ENCODE results near the gene C2CD4C. TPM values are rescaled to one million over a fixed set of nuclear protein-coding genes. Genes with fewer than 3 reads are reported as not detected.

The C2CD4C gene
- total and polyA plus RNA-seq, 10 of the 15 experiments (the other 5 are each of a cell fraction or from before 2014, with no cell fraction given), result not detected

- H3K27me3 ChIP-seq (replicated peaks in 1 of 2; ENCODE audit: control insufficient read depth in 2 of 2, insufficient read depth in 2 of 2, low read length in 1 of 2), result peaks cover 0 to 3% of the 10 kb centered on the region in 2 experiments; a peak in 1 of 4 replicates
- H3K36me3 ChIP-seq (ENCODE audit: control insufficient read depth in 2 of 2, insufficient read depth in 2 of 2, low read length in 1 of 2), result no peaks in the 10 kb centered on the region
- H3K27ac ChIP-seq (ENCODE audit: control insufficient read depth, insufficient read depth), result no peak overlapping the region
- no peaks in the 10 kb centered on the region for H3K9me3 ChIP-seq (replicated peaks; ENCODE audit: control insufficient read depth, insufficient read depth, low read length)
- no peak overlapping the region for H2AFZ ChIP-seq (ENCODE audit: control insufficient read depth, low read depth, low read length)
- intact Hi-C loops (cut with micrococcal nuclease; ENCODE audit: unreplicated experiment) (no loop called here), in situ Hi-C loops (cut with MboI) (no loop called here)
- WGBS (ENCODE audit: insufficient coverage, insufficient replicate concordance, low lambda C conversion rate, missing lambda C conversion rate), result 53% methylated on average over 21 of the region's 21 CpGs
- RAD21 ChIA-PET (ENCODE audit: unreplicated experiment), result no interaction called here
- no peak overlapping the region for H3K4me2 ChIP-seq (ENCODE audit: control insufficient read depth, insufficient read depth)
- CTCF ChIA-PET, result no interaction called here
- SMC1A ChIA-PET (ENCODE audit: uncharacterized antibody, unreplicated experiment), result no interaction called here
- TF ChIP-seq SP1 (IDR thresholded peaks at IDR 0.05; ENCODE audit: low read depth, low read length) (no peak), FOXK2 (IDR thresholded peaks at IDR 0.05) (no peak), YY1 (IDR thresholded peaks at IDR 0.05; ENCODE audit: low read depth, low read length) (no peak), TCF3 (IDR thresholded peaks at IDR 0.05; ENCODE audit: borderline replicate concordance, insufficient read depth, low read depth, low read length) (no peak), MXI1 (IDR thresholded peaks at IDR 0.05; ENCODE audit: low read depth, low read length) (no peak), POLR2A (IDR thresholded peaks at IDR 0.05; ENCODE audit: low read depth, low read length) (no peak), SMARCA5 (IDR thresholded peaks at IDR 0.05) (no peak), CREM (IDR thresholded peaks at IDR 0.05; ENCODE audit: low read depth) (no peak), CBX3 (IDR thresholded peaks at IDR 0.05; ENCODE audit: borderline replicate concordance, low read depth) (no peak), TCF7 (IDR thresholded peaks at IDR 0.05; ENCODE audit: borderline replicate concordance) (no peak), SREBF1 (IDR thresholded peaks at IDR 0.05; ENCODE audit: low read length) (no peak), ZNF622 (IDR thresholded peaks at IDR 0.05) (no peak), DPF2 (IDR thresholded peaks at IDR 0.05) (no peak), RAD51 (IDR thresholded peaks at IDR 0.05) (no peak)
- TF ChIP-seq, protein P1, sequence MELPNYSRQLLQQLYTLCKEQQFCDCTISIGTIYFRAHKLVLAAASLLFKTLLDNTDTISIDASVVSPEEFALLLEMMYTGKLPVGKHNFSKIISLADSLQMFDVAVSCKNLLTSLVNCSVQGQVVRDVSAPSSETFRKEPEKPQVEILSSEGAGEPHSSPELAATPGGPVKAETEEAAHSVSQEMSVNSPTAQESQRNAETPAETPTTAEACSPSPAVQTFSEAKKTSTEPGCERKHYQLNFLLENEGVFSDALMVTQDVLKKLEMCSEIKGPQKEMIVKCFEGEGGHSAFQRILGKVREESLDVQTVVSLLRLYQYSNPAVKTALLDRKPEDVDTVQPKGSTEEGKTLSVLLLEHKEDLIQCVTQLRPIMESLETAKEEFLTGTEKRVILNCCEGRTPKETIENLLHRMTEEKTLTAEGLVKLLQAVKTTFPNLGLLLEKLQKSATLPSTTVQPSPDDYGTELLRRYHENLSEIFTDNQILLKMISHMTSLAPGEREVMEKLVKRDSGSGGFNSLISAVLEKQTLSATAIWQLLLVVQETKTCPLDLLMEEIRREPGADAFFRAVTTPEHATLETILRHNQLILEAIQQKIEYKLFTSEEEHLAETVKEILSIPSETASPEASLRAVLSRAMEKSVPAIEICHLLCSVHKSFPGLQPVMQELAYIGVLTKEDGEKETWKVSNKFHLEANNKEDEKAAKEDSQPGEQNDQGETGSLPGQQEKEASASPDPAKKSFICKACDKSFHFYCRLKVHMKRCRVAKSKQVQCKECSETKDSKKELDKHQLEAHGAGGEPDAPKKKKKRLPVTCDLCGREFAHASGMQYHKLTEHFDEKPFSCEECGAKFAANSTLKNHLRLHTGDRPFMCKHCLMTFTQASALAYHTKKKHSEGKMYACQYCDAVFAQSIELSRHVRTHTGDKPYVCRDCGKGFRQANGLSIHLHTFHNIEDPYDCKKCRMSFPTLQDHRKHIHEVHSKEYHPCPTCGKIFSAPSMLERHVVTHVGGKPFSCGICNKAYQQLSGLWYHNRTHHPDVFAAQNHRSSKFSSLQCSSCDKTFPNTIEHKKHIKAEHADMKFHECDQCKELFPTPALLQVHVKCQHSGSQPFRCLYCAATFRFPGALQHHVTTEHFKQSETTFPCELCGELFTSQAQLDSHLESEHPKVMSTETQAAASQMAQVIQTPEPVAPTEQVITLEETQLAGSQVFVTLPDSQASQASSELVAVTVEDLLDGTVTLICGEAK (IDR thresholded peaks at IDR 0.05; ENCODE audit: borderline replicate concordance), result no peak
- TF ChIP-seq, protein P2, sequence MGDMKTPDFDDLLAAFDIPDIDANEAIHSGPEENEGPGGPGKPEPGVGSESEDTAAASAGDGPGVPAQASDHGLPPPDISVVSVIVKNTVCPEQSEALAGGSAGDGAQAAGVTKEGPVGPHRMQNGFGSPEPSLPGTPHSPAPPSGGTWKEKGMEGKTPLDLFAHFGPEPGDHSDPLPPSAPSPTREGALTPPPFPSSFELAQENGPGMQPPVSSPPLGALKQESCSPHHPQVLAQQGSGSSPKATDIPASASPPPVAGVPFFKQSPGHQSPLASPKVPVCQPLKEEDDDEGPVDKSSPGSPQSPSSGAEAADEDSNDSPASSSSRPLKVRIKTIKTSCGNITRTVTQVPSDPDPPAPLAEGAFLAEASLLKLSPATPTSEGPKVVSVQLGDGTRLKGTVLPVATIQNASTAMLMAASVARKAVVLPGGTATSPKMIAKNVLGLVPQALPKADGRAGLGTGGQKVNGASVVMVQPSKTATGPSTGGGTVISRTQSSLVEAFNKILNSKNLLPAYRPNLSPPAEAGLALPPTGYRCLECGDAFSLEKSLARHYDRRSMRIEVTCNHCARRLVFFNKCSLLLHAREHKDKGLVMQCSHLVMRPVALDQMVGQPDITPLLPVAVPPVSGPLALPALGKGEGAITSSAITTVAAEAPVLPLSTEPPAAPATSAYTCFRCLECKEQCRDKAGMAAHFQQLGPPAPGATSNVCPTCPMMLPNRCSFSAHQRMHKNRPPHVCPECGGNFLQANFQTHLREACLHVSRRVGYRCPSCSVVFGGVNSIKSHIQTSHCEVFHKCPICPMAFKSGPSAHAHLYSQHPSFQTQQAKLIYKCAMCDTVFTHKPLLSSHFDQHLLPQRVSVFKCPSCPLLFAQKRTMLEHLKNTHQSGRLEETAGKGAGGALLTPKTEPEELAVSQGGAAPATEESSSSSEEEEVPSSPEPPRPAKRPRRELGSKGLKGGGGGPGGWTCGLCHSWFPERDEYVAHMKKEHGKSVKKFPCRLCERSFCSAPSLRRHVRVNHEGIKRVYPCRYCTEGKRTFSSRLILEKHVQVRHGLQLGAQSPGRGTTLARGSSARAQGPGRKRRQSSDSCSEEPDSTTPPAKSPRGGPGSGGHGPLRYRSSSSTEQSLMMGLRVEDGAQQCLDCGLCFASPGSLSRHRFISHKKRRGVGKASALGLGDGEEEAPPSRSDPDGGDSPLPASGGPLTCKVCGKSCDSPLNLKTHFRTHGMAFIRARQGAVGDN (IDR thresholded peaks at IDR 0.05), result no peak
- TF ChIP-seq, protein P3, sequence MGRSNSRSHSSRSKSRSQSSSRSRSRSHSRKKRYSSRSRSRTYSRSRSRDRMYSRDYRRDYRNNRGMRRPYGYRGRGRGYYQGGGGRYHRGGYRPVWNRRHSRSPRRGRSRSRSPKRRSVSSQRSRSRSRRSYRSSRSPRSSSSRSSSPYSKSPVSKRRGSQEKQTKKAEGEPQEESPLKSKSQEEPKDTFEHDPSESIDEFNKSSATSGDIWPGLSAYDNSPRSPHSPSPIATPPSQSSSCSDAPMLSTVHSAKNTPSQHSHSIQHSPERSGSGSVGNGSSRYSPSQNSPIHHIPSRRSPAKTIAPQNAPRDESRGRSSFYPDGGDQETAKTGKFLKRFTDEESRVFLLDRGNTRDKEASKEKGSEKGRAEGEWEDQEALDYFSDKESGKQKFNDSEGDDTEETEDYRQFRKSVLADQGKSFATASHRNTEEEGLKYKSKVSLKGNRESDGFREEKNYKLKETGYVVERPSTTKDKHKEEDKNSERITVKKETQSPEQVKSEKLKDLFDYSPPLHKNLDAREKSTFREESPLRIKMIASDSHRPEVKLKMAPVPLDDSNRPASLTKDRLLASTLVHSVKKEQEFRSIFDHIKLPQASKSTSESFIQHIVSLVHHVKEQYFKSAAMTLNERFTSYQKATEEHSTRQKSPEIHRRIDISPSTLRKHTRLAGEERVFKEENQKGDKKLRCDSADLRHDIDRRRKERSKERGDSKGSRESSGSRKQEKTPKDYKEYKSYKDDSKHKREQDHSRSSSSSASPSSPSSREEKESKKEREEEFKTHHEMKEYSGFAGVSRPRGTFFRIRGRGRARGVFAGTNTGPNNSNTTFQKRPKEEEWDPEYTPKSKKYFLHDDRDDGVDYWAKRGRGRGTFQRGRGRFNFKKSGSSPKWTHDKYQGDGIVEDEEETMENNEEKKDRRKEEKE (IDR thresholded peaks at IDR 0.05), result no peak
- no peak overlapping the region for H3K9ac ChIP-seq (ENCODE audit: control insufficient read depth, insufficient read depth, low read length)
- POLR2A ChIA-PET, result no interaction called here
- BruUV-seq (replicated peaks), result no TSS peak
- H4K20me1 ChIP-seq (ENCODE audit: control insufficient read depth, insufficient read depth), result no peaks in the 10 kb centered on the region
- no peaks in the 10 kb centered on the region for H3K4me1 ChIP-seq (ENCODE audit: control insufficient read depth, insufficient read depth, low read length)
- no peaks in the 10 kb centered on the region for H3K79me2 ChIP-seq (ENCODE audit: control insufficient read depth, insufficient read depth, low read length)
- ATAC-seq, result no peak
- FAIRE-seq, result no peak
- no peak for DNase-seq (ENCODE audit: low read depth, low spot score)
- no peak overlapping the region for H3K4me3 ChIP-seq
Measured at GRCh38 chr19:410243-410781, 1.4 kb upstream of the C2CD4C start.
